T-helper 22 cell (primary cell): ENCODE measurements around the gene SLC34A2.

Experiments used
- DNase-seq: peaks from one replicate; pipeline ENCODE4 v3.0.0-alpha.2; 2020; ENCODE audit warnings: low read depth

SLC34A2 gene

DNA sequence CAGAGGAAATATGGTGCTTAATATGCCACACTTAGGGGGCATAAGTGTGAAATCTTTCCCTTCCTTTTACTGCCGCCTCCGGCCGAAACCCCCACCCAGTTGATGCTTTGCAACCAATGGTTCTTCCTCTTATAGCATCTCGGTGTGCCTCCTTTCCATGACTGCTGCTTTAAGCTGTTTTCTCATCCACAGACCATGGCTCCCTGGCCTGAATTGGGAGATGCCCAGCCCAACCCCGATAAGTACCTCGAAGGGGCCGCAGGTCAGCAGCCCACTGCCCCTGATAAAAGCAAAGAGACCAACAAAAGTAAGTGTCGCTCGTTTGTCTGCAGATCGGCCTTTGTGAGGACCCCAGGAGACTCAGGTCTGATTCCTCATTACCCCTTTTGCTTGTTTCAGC is 6.7 kb downstream of the SLC34A2 start:
- no peak for DNase-seq

DNA sequence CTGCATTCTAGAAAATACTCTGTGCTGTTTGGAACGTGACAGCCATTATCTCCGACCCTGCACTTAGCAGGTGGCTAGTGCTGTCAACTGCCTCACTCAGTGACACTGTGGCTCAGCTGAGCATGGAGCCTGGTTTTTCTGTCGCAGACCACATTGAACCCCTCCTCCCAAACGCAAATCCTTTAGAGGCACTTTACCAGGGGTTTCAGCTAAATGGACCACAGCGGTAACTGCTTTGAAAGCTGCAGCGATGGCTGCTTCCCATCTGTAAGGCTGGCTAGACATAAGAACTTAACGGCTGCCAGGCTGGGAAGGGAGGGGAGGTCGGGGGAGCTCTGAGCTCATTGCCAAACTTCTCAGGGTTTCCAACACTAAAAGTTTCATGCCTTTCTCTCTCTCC is 8.1 kb downstream of the SLC34A2 start:
- DNase-seq = no peak

DNA sequence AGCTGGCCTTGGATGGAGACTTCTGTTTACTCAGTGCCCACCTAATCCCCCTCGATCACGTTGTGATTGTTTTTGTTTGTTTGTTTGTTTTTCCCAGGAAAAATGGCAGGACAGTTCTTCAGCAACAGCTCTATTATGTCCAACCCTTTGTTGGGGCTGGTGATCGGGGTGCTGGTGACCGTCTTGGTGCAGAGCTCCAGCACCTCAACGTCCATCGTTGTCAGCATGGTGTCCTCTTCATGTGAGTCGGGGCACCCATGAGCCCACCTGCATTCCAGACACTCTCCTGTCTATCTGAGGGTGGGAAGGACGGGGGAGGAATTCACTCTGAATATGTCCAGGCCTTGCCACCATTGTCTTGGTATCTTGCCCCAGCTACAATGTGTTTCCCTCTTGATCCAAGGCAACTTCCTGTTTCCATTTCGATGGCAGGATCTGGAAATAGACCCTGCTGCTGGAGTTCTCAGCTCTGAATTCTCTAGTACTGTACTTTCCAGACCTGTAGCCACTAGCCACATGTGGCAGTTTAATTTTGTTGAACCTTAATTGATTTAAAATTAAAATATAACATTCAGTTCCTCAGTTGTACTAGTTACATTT is 10.5 kb downstream of the SLC34A2 start:
- no peak for DNase-seq

DNA sequence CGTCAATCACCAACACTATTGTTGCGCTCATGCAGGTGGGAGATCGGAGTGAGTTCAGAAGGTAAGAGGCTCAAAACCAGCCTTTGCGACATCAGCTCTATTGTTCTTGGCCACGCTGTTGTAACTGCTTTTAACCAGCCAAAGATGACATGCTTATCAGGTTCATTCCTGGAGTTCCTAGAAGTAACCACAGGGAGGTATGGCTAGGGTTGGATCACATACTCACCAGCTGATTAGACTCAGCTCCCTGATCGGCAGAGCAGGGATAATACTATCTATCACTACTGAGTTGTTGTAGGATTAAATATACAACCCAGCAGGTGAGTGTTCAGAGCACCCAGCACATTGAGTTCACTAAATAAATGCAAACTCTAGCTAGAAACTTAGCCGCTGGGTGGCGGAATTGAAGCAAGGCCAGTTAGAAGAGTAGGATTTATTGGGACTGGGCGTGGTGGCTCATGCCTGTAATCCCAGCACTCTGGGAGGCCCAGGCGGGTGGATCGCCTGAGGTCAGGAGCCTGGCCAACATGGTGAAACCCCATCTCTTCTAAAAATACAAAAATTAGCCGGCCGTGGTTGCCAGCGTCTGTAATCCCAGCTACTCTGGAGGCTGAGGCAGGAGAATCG is 12.4 kb downstream of the SLC34A2 start:
- no peak for DNase-seq

DNA sequence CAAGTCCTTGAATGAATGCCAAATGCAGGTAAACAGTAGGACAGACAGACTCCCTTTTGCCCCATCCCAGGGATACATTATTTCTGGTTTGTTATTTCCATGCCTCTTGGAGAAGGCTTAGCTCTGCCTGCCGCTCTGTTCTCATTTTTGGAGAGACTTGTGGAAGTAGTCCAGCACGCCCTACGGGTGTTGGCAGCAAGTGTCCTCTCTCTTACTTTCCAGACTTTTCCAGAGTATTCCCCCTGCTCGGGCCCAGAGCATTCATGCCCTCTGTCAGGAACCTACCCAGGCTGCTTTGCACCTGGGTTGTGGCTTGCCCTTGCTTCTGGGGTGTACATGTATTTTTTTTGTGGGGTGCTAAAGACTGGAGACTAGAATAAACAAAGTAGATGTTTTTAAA is 15.3 kb downstream of the SLC34A2 start:
- no peak for DNase-seq

DNA sequence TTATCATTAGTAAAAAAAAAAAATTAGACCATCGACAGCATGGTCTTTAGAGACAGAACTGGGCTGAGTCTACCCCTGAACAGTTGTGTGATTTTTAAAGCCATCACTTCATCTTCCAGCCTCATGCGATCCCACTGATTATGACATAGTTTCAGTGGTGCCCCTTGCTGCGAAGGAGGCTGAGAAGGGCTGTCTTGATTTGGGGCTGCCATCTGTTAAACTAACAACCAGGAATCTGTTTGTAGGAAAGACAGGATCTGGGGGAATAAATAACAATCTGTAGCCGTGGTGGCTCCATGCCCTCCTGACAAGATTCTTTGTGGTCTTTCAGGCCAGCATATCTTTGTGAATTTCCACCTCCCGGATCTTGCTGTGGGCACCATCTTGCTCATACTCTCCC is 17.1 kb downstream of the SLC34A2 start:
- DNase-seq = no peak

DNA sequence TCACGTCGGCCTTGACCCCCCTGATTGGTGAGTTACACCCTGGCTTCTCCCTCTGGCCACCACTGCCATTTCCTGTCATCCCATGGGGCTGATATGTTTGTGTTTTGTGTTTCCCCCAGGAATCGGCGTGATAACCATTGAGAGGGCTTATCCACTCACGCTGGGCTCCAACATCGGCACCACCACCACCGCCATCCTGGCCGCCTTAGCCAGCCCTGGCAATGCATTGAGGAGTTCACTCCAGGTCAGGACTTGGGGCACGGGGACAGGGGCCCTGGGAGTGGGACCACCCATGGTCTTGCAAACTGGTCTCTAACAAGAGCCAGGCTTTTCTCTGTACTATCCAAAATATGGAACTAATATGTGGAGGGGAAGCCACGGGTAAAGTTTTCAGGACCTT is 18.7 kb downstream of the SLC34A2 start:
- DNase-seq = no peak

DNA sequence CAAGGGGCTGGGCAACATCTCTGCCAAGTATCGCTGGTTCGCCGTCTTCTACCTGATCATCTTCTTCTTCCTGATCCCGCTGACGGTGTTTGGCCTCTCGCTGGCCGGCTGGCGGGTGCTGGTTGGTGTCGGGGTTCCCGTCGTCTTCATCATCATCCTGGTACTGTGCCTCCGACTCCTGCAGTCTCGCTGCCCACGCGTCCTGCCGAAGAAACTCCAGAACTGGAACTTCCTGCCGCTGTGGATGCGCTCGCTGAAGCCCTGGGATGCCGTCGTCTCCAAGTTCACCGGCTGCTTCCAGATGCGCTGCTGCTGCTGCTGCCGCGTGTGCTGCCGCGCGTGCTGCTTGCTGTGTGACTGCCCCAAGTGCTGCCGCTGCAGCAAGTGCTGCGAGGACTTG is 20.6 kb downstream of the SLC34A2 start:
- DNase-seq = no peak

DNA sequence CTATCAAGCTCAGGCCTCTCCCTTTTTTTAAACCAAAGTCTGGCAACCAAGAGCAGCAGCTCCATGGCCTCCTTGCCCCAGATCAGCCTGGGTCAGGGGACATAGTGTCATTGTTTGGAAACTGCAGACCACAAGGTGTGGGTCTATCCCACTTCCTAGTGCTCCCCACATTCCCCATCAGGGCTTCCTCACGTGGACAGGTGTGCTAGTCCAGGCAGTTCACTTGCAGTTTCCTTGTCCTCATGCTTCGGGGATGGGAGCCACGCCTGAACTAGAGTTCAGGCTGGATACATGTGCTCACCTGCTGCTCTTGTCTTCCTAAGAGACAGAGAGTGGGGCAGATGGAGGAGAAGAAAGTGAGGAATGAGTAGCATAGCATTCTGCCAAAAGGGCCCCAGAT is 21.5 kb downstream of the SLC34A2 start:
- DNase-seq = no peak

DNA sequence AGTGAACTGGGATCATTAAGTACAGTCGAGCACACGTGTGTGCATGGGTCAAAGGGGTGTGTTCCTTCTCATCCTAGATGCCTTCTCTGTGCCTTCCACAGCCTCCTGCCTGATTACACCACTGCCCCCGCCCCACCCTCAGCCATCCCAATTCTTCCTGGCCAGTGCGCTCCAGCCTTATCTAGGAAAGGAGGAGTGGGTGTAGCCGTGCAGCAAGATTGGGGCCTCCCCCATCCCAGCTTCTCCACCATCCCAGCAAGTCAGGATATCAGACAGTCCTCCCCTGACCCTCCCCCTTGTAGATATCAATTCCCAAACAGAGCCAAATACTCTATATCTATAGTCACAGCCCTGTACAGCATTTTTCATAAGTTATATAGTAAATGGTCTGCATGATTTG is 22.3 kb downstream of the SLC34A2 start:
- no peak for DNase-seq

DNA sequence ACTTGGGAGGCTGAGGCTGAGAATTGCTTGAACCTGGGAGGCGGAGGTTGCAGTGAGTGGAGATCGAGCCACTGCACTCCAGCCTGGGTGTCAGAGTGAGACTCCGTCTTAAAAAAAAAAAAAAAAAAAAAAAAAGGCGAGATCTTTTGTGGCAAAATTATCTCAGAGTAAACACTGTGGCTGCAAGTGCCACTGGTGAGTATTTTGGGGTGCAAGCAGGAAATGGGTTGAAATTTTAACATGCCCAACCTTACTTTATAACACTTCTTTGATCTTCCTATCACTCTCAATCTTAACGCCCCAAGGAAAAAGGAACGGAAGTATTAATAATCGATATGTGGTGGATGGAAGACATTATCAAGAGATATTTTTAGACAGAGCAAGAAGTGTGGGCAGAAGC is 32.1 kb downstream of the SLC34A2 start:
- DNase-seq = no peak

DNA sequence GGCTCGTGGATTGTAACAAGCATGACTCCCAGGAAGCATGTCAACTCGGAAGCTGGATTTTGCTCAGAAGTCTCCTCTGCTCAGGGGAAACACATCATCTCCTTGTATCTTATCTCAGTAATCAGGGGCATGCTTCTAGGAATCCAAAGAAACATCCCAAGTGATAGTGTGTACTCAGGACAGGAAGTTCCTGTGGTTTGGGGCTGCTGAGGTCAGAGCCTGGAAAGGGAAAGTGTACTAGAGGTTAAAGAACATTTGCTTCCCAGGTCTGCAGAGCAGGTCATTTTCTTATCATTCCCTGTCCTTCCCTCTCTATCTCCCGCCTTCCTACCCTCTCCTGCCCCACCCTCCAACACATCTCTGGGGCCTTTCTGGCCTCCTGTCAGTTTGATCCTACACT is 38.8 kb downstream of the SLC34A2 start:
- DNase-seq = no peak

DNA sequence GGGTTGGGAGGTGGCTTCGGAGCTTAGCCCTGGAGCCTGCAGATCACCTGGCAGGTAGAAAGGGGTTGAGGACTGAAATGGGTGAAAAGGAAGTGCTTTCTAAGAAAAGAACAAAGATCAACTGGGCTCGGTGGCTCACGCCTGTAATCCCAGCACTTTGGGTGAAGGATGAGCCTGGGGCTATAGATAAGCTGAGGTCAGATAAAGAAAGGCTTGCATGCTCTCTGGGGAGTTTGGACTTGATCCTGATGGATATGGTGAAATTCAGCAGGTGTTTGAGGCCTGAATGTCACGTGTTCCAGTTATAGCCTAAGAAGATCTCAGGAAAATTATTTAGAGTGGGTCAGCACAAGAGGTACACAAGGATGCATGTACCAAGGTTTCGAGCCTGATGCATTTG is 40.8 kb downstream of the SLC34A2 start:
- DNase-seq = no peak

DNA sequence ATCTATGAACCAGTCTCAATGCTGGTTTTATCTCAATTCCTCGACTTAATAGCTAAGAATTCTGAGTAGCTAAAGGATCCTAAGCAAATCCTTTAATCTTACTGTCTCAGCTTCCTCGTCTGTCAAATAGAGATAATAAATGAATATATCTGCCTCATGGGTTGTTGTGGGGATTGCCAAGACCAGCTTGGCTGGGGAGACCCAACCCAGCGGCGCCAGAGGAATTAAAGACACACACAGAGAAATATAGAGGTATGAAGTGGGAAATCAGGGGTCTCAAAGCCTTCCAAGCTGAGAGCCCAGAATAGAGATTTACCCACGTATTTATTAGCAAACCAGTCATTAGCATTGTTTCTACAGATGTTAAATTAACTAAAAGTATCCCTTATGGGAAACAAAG is 41.9 kb downstream of the SLC34A2 start:
- DNase-seq = no peak

DNA sequence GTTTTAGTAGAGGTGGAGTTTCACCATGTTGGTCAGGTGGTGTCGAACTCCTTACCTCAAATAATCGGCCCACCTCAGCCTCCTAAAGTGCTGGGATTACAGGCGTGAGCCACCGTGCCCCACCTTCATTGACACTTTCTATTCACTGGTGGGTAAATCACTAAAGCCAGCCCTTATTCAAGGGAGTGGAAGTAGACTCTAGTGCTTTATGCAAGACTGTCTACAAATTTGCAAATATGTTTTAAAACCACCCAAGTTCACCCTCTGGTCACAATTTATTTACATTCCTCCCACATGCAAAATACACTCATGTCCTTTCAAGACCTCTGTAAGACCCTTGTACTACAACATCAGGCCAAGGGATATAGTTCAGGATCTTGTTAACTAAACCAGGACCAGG is 45.0 kb downstream of the SLC34A2 start:
- DNase-seq = no peak

DNA sequence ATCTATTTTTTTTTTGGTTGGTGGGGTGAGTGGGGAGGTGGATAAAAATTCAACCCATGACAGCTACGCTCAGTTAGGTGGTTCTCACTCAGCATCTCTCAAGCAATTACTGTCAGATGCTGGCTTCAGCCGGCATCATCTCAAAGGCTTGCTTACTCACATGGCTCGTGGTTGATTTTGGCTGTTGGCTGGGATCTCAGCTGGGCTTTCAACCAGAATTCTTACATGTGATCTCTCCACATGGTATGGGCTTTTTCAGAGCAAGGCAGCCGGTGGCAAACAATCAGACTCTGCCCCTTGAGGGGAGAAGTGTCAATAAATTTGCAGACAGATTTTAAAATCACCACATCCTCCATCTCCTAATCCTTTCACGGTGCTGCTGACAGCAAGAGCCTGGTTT is 47.2 kb downstream of the SLC34A2 start:
- DNase-seq = no peak

DNA sequence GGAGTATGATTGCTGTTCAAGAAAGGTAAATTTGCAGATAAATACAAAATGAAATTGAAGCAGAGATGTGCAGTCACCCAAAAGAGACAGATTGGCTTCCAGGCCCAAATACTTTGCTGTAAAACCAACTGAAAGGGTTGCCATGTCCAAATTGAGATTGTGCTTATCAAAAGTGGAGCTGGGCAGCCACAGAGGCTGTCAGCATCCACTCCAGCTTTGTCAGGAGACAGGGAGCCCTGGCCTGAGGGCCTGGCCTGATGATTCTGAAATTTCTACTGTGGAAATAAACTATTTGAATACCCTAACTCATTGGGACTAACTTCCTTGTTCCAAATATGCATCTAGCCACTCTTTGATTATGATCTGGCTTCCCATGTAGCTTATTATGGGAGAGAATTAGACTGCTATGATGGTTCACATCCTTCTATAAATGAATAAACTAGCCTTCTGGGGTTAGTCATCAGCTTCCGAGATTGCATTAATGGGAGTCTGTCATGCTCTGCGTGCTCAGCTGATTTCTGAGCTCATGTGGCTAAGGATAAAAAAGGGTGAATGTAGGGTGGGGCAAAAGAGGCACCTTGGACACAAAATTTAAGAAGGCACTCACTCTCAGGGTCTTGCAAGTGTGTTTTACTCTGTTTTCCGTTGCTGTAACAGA is 48.2 kb downstream of the SLC34A2 start:
- no peak for DNase-seq

DNA sequence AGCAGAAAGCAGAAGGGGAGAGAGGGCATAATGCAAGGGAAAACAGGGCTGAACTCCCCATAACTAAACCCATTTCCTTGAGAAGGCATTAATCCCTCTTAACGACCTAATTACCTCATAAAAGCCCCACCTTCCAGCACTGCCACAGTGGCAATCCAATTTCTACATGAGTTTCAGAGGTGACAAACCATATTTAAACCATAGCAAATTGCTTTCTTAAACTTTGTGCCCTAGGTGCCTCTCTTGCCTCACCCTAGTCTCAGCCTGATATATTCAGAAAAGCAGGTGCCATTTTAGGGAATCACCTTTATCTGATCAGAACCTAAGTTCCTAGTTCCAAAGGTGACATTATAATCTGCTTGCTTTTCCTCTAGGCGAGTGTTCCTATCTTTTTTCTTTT is 48.9 kb downstream of the SLC34A2 start:
- no peak for DNase-seq

DNA sequence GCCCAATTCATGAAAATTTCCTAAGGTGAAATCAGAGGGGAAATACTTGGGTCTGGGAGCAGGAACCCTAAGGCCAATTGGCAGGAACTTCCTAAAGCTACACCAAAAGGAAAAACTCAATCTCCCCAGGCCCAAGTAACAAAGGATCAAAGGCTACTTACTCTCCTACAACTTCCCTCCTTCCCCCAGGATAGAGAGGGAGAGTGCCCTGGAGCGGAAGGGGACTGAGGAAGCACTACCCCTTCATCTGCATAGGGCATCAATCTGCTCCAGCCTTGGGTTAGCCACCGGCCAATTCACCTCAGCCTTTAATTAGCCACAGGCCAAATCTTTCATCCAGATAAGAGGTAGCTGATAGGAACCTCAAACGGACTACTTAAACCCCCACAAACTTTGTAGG is 55.0 kb downstream of the SLC34A2 start:
- DNase-seq = no peak

DNA sequence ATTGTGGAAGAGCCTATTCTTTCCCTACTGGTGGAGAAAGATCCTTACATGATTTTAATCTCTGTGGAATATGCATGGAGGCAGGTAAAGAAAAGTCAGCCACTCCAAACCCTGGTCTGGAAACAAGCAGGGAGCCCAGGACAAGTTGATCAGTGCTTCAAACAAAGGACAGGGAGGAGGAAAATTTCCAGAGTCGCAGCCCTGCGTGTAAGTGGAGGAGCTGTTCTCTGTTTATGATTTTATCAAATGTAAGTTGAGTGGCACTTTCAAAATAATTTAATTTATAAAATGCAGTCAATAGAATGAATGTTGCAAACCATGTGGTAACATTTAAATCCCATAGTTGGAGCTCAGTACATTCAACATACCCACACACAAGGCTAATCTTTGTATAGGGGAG is 57.0 kb downstream of the SLC34A2 start:
- DNase-seq = no peak

DNA sequence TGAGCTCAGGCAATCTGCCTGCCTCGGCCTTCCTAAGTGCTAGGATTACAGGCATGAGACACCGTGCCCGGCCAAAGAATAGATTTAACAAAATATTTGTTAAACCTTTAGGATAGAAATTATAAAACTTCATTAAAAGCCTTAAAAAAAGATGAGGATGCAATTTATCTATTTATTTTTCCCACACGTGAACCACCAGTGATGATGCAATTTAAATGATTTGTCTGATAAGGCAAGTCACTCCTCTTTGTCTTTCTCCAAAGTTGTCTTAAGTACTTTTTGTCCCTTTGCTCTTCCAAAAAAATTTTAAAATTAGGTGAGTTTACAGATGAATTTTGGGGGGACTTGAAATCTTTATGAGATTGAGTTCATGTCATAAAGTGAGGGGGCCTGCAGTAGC is 58.2 kb downstream of the SLC34A2 start:
- no peak for DNase-seq

DNA sequence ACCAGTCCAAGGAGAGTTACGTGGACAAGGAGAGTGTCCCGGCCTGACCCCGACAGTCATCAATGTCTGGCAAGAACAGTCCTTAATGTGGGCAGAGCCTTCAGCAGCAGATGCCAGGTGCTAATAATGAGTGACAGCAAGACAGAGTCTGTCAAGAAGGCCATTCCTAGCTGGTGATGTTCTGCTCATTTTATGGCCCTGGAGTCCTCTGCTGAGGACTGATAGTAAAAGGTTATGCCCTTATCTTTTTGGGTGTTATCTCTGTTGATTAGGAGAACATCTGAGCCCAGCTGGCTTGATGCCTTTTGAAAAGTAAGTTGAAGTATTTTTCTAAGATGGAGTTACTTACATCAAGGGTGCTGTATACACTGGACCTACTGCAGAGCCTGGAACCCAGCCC is 67.3 kb downstream of the SLC34A2 start:
- no peak for DNase-seq

DNA sequence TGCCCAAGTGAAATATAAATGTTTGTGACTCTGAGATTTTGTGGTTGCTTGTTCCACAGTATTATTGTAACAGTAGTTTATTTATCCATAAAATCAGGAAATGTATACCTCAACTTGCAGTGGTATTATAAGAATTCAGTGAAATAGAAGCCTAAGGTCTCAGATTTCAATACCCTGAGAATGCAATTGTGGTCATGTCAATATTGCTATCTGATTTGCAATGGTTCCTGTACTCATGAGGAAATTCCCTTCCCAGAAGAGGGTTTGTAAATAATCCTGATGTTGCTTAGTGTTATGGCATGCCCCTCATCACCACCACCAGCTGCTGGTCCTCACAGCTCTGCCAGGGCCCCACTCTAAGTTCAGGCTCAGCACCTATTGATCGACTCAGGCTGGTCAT is 67.8 kb downstream of the SLC34A2 start:
- no peak for DNase-seq

DNA sequence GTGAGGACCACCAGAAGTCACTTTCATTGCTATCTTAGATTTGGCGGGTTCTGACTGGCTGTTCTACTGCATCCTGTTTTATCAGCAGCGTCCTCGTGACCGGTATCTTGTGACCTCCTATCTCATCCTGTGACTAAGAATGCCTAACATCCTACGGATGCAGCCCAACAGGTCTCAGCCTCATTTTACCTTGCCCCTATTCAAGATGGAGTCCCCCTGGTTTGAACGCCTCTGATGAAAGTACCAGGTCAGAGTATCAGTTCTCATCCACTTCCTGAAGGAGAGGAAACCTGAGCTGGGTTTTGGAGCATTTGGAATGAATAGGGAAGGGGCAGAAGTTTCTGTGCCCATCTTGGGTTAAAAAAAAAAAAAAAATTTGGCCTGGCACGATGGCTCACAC is 70.2 kb downstream of the SLC34A2 start:
- no peak for DNase-seq
